ENCODE data around the gene TMCO4. TPM values are rescaled to one million over a fixed set of nuclear protein-coding genes. Genes with fewer than 3 reads are reported as not detected.

Gene TMCO4
- polyA plus RNA-seq, 1 donor from 2014 or later, result 21.7 TPM

- Mint-ChIP-seq H3K4me1 (peaks cover 7 to 9% (median 8%) of the 10 kb centered on the region in 3 donors), H3K36me3 (no peaks in the 10 kb centered on the region), H3K9me3 (no peaks in the 10 kb centered on the region), H3K4me3 (no peak overlapping the region), H3K27me3 (peaks cover 6% of the 10 kb centered on the region), H3K27ac (no peak overlapping the region)
Measured at GRCh38 chr1:19654886-19655717, 144.6 kb downstream of the TMCO4 start.

GRCh38 chr1:19654386-19654785, 145.3 kb downstream of the TMCO4 start:
- Mint-ChIP-seq H3K36me3 (no peaks in the 10 kb centered on the region), H3K27me3 (peaks cover 5% of the 10 kb centered on the region), H3K4me3 (no peak overlapping the region), H3K9me3 (no peaks in the 10 kb centered on the region), H3K27ac (no peak overlapping the region), H3K4me1 (peaks cover 5 to 7% (median 6%) of the 10 kb centered on the region in 3 donors)

- Mint-ChIP-seq H3K9me3 (no peaks in the 10 kb centered on the region), H3K4me3 (no peak overlapping the region), H3K27me3 (peaks cover 23% of the 10 kb centered on the region), H3K4me1 (peaks cover 3 to 8% (median 7%) of the 10 kb centered on the region in 3 donors), H3K27ac (peak overlapping the region in 1 of 3 donors; percentile 59), H3K36me3 (peaks cover 2% of the 10 kb centered on the region)
Measured at GRCh38 chr1:19651141-19651737, 148.5 kb downstream of the TMCO4 start.

- no peak overlapping the region for H3K27ac Mint-ChIP-seq
- no peak overlapping the region for H3K4me3 Mint-ChIP-seq
- no peaks in the 10 kb centered on the region for H3K9me3 Mint-ChIP-seq
- H3K4me1 Mint-ChIP-seq, result peaks cover 3 to 8% (median 5%) of the 10 kb centered on the region in 3 donors
- H3K36me3 Mint-ChIP-seq, result peaks cover 2% of the 10 kb centered on the region
- peaks cover 28% of the 10 kb centered on the region for H3K27me3 Mint-ChIP-seq
Measured at GRCh38 chr1:19650416-19651140, 149.1 kb downstream of the TMCO4 start.

GRCh38 chr1:19648689-19649088, 151.0 kb downstream of the TMCO4 start:
- Mint-ChIP-seq H3K36me3 (peaks cover 2% of the 10 kb centered on the region), H3K27me3 (peaks cover 31% of the 10 kb centered on the region), H3K4me1 (peaks cover under 1 to 5% (median 4%) of the 10 kb centered on the region in 3 donors), H3K4me3 (no peak overlapping the region), H3K9me3 (no peaks in the 10 kb centered on the region), H3K27ac (no peak overlapping the region)

- peaks cover 2% of the 10 kb centered on the region for H3K36me3 Mint-ChIP-seq
- peaks cover 35% of the 10 kb centered on the region for H3K27me3 Mint-ChIP-seq
- H3K4me1 Mint-ChIP-seq, result peaks cover 0 to 7% (median 5%) of the 10 kb centered on the region in 3 donors
- no peak overlapping the region for H3K27ac Mint-ChIP-seq
- H3K4me3 Mint-ChIP-seq, result no peak overlapping the region
- H3K9me3 Mint-ChIP-seq, result no peaks in the 10 kb centered on the region
Measured at GRCh38 chr1:19648239-19648638, 151.5 kb downstream of the TMCO4 start.

GRCh38 chr1:19647643-19648042, 152.1 kb downstream of the TMCO4 start:
- peak overlapping the region in 2 of 4 donors; percentile 2 to 70 for H3K4me3 Mint-ChIP-seq
- H3K27me3 Mint-ChIP-seq, result peaks cover 41% of the 10 kb centered on the region

GRCh38 chr1:19646377-19647319, 153.1 kb downstream of the TMCO4 start:
- Mint-ChIP-seq H3K27me3 (peaks cover 45% of the 10 kb centered on the region), H3K36me3 (peaks cover 2% of the 10 kb centered on the region), H3K4me3 (peak overlapping the region in 3 of 4 donors; percentile 17 to 37 (median 28)), H3K27ac (peak overlapping the region in 1 of 3 donors; percentile 69), H3K9me3 (no peaks in the 10 kb centered on the region), H3K4me1 (peaks cover 0 to 8% (median 7%) of the 10 kb centered on the region in 3 donors)

More at GRCh38 chr1:19647643-19648042, 152.1 kb downstream of the TMCO4 start:
- Mint-ChIP-seq H3K4me1 (peaks cover 0 to 8% (median 7%) of the 10 kb centered on the region in 3 donors), H3K9me3 (no peaks in the 10 kb centered on the region), H3K27ac (peak overlapping the region in 2 of 3 donors; percentile 69 to 71), H3K36me3 (peaks cover 2% of the 10 kb centered on the region)

GRCh38 chr1:19645411-19646251, 154.1 kb downstream of the TMCO4 start:
- Mint-ChIP-seq H3K4me1 (peaks cover 0 to 8% (median 6%) of the 10 kb centered on the region in 3 donors), H3K27ac (no peak overlapping the region), H3K36me3 (peaks cover 2% of the 10 kb centered on the region), H3K27me3 (peaks cover 54% of the 10 kb centered on the region), H3K9me3 (no peaks in the 10 kb centered on the region), H3K4me3 (peak overlapping the region; percentile 17 to 95 (median 46))

GRCh38 chr1:19644681-19645410, 154.9 kb downstream of the TMCO4 start:
- Mint-ChIP-seq H3K4me1 (peaks cover 0 to 8% (median 6%) of the 10 kb centered on the region in 3 donors), H3K36me3 (peaks cover 2% of the 10 kb centered on the region), H3K4me3 (peak overlapping the region; percentile 84 to 97 (median 90)), H3K27me3 (peaks cover 56% of the 10 kb centered on the region), H3K27ac (peak overlapping the region in 2 of 3 donors; percentile 57 to 64), H3K9me3 (no peaks in the 10 kb centered on the region)

- Mint-ChIP-seq H3K27ac (no peak overlapping the region), H3K36me3 (peaks cover 2% of the 10 kb centered on the region)
Measured at GRCh38 chr1:19644395-19644680, 155.4 kb downstream of the TMCO4 start.

GRCh38 chr1:19643602-19644394, 155.9 kb downstream of the TMCO4 start, which contains the start of gene NBL1:
Gene NBL1, plus strand, starts transcription at chr1:19644311. Its CDS starts 10,720 bp downstream, at chr1:19655031.
- Mint-ChIP-seq H3K4me1 (peaks cover 0 to 8% (median 6%) of the 10 kb centered on the region in 3 donors), H3K9me3 (no peaks in the 10 kb centered on the region), H3K4me3 (peak within 1 kb of the TSS; percentile 84 to 97 (median 90)), H3K27me3 (peaks cover 56% of the 10 kb centered on the region), H3K36me3 (no peaks in the 10 kb centered on the region), H3K27ac (peak within 1 kb of the TSS; percentile 57 to 86 (median 64))

More at GRCh38 chr1:19644395-19644680, 155.4 kb downstream of the TMCO4 start:
- H3K27me3 Mint-ChIP-seq, result peaks cover 57% of the 10 kb centered on the region
- H3K9me3 Mint-ChIP-seq, result no peaks in the 10 kb centered on the region
- no peak overlapping the region for H3K4me3 Mint-ChIP-seq
- peaks cover 0 to 8% (median 6%) of the 10 kb centered on the region in 3 donors for H3K4me1 Mint-ChIP-seq
